ENCODE measurements around the gene PIM3.

GRCh38 chr22:49972163-49973017 is 11.8 kb downstream of the PIM3 start:
- no peak for TF ChIP-seq CTCF (IDR thresholded peaks at IDR 0.05; ENCODE audit: borderline replicate concordance, extremely low read depth, low read length, poor library complexity, severe bottlenecking)
- TF ChIP-seq EZH2 (IDR thresholded peaks at IDR 0.05; ENCODE audit: borderline replicate concordance, low read depth, low read length, severe bottlenecking): no peak
